ENCODE measurements around the gene MSLN.
"Not testable (repeated sequence)": the region's sequence is repeated elsewhere in the genome, so short reads cannot be mapped to it uniquely, and the experiment has no call there.

The MSLN gene

DNA sequence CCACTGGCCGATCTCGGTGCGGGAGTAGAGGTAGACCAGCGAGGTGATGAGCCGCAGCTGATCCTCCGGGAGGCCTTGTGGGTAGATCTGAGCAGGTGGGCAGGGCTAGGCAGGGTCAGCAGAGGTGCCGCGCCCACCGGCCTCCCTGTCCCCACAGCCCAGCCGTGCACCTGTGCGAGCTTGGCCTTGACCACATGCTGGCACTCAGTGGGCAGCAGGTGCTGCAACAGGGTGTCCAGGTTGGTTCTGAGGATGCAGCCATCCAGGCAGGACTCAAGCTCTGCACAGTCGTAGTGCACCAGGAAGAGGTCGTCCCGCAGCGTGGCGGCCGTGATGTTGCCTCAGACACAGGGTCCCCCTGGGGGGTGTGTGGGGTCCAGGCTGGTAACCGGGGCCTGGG, 12.4 kb downstream of the MSLN start:
- no peak for DNase-seq (ENCODE audit: low read depth in 2 of 3, low spot score in 1 of 3)

DNA sequence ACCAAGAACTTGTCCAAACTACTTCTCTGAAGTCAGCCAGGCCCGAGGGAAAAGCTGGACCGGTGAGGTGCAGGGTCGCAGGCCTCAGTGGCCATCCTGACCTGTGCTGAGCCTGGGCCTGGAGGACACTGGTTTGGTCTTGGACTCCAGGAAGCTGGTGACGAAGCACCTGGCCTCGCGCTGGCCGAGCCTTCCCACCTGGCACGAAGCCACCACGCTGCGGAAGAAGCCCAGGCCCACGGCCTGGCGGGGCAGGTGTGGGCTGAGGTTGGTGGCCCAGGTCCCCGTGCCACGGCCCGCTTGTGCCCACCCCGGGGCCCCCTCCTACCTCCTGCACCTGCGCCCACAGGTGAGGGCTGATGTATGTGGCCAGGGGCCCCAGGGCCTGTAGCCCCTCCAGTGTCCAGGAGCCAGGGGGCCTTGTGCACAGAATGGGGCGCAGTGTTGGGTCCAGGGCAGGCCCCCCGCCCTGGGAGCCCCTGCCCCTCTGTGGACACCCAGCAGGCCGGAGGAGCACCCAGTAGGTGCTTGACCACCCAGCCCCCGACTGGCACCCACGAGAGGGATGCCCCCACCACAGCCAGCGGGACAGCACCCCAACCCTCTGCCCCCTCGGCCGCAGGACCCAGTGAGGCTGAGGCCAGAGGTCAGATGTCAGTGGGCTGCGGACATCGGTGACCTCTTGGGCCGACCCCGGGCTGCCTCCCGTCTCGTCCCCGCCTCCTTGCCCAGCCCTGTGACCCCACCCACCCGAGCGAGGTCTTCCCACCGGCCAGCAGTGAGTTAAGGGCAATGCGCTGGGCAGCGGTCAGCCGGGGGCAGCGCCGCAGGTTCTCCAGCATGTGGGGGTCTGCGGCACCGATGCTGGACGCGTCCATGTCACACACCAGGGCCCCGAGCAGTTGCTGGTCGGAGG, 13.8 kb downstream of the MSLN start:
- DNase-seq (ENCODE audit: low read depth in 2 of 3, low spot score in 1 of 3): no peak

DNA sequence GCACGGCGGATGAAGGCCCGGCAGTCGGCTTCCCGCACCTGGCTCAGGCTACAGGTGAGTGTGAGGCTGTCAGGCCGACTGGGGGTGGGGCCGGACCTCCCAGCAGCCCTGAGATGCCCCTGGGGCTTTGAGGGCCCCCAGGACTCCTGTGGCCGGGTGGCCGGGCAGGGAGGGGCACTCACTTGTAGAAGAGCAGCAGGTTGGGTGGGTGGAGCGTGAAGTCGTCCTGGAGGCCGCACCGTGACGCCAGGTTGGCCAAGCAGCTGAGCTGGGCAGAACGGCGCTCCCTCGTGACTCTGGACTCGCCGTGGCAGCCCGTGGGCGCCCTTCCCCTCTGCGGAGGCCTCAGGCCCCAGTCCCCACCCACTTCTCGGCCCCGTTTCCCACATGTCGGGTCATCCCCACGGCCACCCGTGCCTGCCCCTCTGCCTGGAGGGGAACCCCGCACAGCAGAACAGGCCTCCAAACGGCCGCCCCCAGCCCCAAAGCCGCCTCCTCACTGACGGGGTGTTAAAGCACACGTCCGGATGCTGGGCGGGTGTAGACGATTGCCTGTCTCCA, 14.8 kb downstream of the MSLN start:
- DNase-seq (ENCODE audit: low read depth in 2 of 3, low spot score in 1 of 3): no peak

DNA sequence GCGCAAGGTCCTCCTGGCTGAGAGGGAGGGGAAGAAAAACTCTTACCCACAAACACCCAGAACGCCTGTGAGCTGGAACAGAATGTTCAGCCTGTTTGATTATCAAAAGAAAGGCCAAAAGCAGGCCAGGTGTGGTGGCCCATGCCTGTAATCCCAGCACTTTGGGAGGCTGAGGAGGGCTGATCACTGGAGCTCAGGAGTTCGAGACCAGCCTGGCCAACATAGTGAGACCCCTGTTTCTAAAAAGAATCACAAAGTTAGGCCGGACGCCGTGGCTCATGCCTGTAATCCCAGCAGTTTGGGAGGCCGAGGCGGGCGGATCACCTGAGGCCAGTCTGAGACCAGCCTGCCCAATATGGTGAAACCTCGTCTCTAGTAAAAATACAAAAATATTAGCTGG, 15.8 kb downstream of the MSLN start:
- DNase-seq (ENCODE audit: low read depth in 2 of 3, low spot score in 1 of 3): not testable (repeated sequence)

DNA sequence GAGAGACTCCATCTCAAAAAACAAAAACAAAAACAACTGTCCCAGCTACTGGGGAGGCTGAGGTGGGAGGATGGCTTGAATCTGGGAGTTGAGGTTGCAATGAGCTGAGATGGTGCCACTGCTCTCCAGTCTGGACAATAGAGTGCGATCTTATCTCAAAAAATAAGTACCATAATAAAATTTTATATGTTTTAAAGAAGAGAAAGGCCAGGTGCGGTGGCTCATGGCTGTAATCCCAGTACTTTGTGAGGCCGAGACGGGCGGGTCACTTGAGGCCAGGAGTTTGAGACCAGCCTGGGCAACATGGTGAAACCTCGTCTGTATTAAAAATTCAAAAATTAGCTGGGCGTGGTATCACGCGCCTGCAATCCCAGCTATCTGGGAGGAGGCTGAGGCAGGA, 16.3 kb downstream of the MSLN start:
- no peak for DNase-seq (ENCODE audit: low read depth in 2 of 3, low spot score in 1 of 3)

DNA sequence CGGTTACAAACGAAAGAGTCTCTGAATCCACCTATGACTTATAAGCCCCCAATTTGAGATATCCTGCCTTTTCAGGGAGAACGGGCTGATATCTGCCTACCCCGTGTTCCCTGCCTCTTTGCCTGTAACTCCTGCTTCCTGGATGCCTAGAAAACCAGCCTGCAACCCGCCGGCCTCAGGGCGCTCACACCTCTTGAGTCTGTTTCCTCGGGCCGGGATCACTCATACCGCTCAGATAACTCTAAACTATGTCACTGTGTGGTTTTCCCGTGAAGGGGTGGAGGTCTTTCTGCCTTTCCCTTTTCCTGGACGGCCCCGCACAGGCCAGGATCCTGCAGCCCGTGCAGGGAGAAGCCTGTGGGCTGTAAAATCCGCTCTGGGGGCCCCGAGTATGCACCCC, 17.3 kb downstream of the MSLN start:
- DNase-seq (ENCODE audit: low read depth in 2 of 3, low spot score in 1 of 3): no peak

DNA sequence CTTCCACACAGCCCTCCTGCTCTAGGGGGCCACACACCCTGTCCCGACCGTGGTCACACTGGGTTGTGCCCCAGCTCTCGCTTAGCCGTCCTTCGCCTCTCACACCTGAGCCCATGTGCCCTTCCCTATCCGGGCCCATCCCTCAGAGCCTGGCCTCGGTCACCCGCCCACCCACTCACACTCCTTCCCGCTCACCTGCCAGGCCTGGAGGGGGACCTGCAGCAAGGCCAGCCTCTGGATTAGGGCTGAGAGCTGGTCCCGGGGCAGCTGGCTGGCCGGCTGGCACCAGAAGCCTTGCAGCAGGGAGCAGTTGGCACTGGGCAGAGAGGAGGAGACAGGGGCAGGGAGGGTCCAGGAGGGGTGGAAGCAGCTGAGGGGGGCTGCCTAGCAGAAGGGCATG, 17.9 kb downstream of the MSLN start:
- DNase-seq (ENCODE audit: low read depth in 2 of 3, low spot score in 1 of 3): no peak

DNA sequence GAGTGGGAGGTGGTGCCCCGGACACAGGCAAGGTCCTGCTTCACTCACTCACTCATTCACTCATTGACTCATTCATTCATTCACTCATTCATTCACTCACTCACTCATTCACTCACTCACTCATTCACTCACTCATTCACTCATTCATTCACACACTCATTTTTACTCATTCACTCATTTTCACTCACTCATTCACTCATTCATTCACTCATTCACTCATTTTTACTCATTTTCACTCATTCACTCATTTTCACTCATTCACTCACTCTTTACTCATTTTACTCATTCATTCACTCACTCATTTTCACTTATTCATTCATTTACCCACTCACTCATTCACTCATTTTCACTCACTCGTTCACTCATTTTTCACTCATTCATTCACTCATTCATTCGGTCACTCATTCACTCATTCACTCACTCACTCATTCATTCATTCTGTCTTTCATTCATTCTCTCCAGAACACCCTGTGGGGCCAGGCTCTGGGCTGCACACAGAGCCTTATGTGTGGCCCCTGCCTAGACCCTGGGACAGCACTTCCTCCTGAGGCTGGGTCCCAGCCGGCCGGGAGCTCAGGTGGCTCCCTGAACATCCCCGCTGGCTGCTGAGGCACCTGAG, 18.5 kb downstream of the MSLN start:
- DNase-seq (ENCODE audit: low read depth in 2 of 3, low spot score in 1 of 3): no peak

DNA sequence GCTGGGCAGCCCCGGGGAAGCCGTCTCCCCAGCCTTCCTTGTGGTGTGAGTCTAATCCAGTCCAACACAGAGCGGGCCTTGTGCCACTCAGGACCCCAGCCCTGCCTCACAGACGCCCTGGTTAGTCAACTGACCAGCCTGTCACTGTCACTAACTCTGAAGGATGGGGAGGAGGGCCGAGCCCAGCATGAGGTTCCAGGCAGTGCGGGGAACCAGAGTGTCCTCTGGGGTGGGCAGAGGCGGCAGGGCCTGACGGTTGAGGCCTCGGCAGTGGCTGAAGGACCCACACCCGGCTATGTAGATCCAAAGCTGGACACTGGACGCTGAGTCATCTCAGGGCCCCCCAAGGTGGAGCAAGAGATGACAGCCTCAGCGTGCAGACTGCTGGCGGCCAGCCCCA, 19.0 kb downstream of the MSLN start:
- no peak for DNase-seq (ENCODE audit: low read depth in 2 of 3, low spot score in 1 of 3)

DNA sequence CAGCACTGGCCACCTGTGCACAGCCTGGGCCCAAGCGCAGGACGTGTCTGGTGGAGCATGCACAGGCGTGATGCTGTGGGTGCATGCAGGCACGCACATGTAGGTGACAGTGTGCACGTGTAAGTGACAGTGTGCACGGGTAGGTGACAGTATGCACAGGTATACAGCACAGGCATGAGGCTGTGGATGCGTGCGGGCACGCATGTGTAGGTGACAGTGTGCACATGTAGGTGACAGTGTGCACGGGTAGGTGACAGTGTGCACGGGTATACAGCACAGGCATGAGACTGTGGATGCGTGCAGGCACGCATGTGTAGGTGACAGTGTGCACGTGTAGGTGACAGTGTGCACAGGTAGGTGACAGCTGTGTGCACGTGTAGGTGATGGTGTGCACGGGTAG, 19.8 kb downstream of the MSLN start:
- no peak for DNase-seq (ENCODE audit: low read depth in 2 of 3, low spot score in 1 of 3)

DNA sequence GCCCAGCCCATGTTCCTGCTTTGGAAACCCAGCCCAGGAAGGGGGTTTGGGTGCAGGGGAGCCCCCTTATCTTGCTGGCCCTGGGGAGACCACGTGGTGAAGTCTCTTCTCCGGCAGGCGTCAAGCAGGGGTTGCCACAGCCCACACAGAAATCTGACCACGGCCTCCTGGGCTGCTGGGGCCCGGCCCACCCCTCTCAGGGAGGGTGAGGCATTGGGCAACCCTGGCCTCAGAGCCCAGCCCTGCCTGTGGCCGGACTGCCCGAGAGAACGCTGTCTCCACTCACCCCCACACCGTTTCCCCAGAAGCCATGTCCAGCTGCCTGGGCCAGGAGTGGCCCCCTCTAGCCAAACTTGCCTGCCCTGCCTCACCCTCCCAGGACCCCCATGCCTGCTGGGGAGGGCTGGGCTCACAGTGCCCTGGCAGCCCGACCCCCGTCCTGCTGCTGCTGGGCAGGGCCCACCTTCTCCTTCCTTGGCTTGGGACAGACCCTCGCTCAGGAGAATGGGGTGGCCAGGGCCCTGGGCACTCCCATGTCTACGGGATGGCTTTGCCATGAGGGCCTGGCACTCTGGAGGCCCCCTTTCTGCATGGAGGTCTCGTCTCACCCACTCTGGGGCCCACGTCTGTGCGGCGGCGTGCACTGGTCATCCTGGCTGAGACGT, 20.9 kb downstream of the MSLN start:
- DNase-seq (ENCODE audit: low read depth in 2 of 3, low spot score in 1 of 3): no peak

DNA sequence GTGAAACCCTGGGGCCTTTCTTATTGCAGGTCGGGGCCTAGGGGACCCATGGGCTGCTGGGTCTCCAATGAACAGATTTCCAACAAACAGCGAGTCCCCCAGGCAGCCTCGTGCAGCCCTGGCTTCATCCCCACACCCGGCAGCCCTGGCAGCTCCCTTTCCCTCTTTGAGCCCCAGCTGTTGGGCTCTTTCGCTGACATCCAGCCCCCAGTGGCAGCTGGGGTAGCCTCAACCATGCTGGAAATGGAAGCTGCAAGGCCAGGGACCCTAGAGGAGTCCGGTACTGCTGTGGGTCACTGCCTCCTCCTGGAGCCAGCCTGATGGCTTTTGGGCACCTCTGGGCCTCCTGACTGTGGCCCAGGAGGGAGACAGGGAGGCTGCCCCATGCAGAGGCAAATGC, 21.7 kb downstream of the MSLN start:
- DNase-seq (ENCODE audit: low read depth in 2 of 3, low spot score in 1 of 3): no peak

DNA sequence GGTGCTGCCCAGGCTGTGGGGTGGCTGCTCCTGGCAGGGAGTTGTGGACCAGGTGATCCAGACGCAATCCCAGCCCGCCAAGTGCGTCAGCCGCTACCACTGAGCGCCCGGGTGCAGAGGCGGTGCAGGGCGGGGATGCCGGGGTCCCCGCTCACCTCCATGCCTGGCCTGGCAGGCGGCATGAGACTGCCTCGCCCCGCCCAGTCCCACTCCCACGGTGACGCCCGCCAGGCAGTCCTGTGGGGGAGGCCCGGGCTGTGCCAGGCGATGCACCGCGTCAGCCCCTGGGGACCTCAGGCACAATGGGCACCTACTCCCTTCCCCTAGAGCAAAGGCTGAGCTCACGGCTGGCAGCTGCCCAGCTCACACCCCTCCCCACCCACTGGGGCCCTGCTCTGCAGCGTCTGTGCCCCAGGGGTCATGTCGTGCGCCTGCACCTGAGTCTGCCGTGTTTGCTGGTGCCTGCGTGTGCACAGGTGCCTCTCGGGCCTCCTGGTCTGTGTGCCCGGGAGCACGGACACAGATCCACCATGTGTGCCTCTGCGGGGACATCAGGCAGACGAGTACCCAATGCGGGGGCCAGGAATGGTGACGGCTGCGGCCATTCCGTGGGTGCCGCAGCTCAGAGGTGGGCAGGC, 22.4 kb downstream of the MSLN start:
- DNase-seq (ENCODE audit: low read depth in 2 of 3, low spot score in 1 of 3): no peak

DNA sequence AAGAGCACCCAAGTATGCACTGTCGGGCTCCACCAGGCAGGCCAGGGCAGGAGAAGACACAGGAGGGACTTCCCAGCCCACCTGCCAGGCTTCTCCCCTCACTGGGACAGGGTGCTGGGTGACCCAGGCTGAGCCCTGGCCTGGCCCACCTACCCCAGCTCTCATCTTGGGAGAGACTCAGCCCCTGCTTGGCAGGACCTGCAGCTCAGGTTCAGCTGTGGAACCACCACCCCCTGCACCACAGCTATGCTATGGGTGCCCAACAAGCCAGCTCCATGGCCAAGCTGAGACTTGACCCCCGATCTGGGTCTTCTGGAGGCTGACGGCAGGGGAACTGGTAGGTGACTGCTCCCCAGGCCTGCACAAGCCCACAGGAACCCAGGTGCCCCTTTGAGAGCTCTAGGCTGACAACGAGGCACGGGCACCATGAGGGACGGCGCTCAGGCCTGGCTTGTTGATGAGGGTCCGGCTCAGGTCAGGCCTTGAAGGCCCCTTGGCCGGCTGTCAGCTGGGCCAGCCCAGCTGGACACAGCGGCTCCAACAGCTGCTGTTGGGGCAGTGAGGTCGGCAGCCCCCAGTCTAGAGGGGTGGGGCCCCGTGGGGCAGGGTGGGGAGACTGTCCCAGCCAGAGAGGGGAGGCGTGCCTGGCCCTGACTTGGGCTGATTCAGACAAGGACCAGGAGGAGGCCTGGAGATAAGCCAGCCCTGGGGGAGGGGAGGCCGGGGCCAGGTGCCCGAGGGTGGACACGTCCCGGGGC, 23.0 kb downstream of the MSLN start:
- no peak for DNase-seq (ENCODE audit: low read depth in 2 of 3, low spot score in 1 of 3)

DNA sequence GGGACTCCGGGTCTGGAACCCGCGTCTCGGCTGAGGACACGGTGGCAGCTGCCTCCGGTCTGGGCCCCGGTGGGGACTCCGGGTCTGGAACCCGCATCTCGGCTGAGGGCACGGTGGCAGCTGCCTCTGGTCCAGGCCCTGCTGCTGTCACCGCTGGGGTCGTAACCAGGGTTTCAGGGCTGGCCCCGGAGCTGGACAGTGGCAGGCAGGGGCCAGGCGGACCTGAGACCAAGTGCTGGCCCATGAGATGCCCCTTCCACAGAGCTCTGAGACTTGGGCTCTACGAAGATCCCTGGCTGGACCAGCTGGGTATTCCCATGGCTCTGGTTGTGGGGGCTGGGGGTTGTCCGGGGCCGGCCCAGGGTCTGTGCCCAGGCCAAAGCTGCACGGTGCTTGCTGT, 23.9 kb downstream of the MSLN start:
- no peak for DNase-seq (ENCODE audit: low read depth in 2 of 3, low spot score in 1 of 3)

DNA sequence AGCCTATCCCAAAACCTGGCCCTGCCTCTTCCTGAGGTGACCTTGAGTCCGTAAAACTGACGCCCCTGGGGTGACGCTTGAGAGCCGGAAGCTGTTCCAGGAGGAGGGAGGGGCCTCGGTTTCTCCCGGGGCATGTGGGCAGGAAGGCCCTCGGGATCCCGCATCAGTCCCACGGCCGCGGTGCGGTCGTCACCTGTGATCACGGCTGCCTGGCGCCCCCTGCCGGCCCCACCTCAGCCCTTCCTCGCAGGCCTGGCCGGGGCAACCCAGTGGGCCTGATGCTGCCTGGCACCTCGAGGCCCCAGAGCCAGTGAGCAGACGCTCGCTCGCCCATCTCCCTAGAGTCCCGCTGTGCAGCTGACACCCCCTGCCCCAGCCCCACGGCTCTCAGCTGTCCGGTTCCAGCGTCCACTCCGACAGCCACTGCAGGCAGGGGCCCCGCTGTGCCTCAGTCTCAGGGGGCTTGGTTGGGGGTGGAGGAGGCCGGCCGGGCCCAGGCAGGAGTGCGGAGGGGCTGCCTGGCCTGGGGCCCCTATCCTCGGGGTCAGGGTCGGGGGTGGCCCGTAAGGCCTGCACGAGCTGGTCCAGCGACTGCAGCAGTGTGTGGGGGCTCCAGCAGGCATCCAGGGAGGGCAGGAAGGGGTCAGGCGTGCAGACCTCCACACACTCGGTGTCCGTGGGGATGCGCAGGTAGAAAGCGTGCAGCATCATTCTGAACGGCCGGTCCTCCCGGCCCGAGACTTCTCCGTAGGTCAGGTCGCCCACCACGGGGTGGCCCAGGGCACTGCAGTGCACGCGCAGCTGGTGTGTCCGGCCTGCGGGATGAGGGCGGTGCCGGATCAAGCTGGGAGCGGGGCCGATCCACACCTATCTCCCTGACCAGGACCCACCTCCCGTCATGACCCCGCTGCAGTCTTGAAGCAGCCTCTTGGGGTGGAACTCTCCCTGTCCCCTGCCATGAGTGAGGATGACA, 25.3 kb downstream of the MSLN start:
- peak; percentile 57 to 78 (median 71) for DNase-seq (ENCODE audit: low read depth in 2 of 3, low spot score in 1 of 3)

DNA sequence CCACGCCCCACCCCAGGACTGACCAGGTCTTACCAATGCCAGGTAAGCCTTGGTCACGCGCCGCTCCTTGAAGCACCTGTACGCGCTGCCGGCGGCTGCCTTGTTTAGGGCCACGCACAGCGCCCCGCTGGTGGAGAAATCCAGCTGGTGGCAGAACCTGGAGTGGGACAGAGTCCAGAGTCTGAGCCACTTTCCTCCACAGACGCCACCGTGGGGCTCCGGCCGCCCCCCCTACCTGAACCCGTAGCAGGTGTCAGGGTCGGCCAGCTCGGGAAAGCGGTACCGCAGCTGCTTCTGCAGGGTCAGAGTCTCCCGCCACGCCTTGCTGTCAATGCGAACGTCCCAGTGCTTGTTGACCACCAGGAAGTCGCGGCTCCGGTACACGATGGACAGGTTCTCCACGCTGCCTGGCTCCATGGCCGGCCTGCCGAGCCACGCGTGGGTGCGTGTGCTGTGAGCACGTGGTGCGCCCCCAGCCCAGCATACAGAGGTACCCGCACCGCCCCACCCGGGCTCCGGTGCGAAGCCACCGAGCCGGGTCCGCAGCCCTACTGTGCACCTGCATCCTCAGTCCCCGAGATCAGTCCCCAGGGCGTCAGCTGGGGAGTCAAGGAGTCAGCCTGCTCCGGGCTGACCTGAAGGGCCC, 26.9 kb downstream of the MSLN start:
- DNase-seq (ENCODE audit: low read depth in 2 of 3, low spot score in 1 of 3): no peak

DNA sequence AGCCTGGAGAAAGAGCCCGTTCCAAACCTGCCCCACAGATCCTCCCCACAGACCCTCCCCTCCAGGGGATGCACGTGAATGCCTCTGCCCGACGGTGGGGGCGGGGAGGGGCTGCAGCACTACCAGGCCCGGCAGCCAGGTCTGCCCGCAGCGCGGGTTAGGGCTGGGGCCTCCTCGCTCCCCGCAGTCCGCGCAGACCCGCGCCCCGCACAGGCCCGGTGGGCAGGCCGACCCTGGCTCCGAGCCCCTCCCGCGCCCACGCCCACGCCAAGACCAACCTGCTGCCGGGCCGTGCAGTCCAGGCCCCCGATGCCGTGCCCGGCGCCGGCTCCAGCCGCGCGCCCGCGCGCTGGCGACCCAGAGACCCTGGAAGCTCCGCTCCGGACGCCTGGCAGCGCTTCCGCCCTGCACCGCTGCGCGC, 27.5 kb downstream of the MSLN start, which contains the start of gene RPUSD1:
TSS of gene RPUSD1 (minus strand) at position 404 of the 421 bp plus-strand sequence. CDS start 644 bp downstream, outside the sequence.
- no peak for DNase-seq (ENCODE audit: low read depth in 2 of 3, low spot score in 1 of 3)
